Brain microvascular endothelial cell (primary cell): ENCODE data around the gene ZSCAN16.
"Not testable (repeated sequence)": the region's sequence is repeated elsewhere in the genome, so short reads cannot be mapped to it uniquely, and the experiment has no call there.

Experiments
- DNase-seq: peaks from one replicate; pipeline ENCODE4 v3.0.0-alpha.2; 2020
- H3K27ac ChIP-seq: fragments of 250-450 bp; sonication (Bioruptor Pico); 2 replicates; pipeline ENCODE4 v1.5.1; 2020; ENCODE audit warnings: mild to moderate bottlenecking, moderate library complexity
- H3K27me3 ChIP-seq: fragments of 250-450 bp; sonication (Bioruptor Pico); replicated peaks from 2 replicates; pipeline ENCODE4 v1.5.1; 2020; ENCODE audit warnings: mild to moderate bottlenecking
- H3K36me3 ChIP-seq: fragments of 250-450 bp; sonication (Bioruptor Pico); replicated peaks from 2 replicates; pipeline ENCODE4 v1.5.1; 2020; ENCODE audit warnings: mild to moderate bottlenecking
- H3K4me3 ChIP-seq: 2 replicates; pipeline ENCODE4 v1.5.1; 2011; ENCODE audit warnings: low read depth, mild to moderate bottlenecking, control low read depth, low read length, moderate library complexity
- in situ Hi-C: cut with HindIII; loops from 2 replicates; pipeline ENCODE4 v1.10.0; 2017; ENCODE audit warnings: low sequenced_read_pairs, low pct_ligation_motif_present
- TF ChIP-seq, protein P1 (sequence below): IDR thresholded peaks from 2 replicates; pipeline ENCODE4 v1.5.1; 2011; ENCODE audit warnings: low read depth, mild to moderate bottlenecking, moderate library complexity, low read length, control low read depth, inconsistent platforms; ENCODE audit errors: missing control alignments

Gene ZSCAN16

DNA sequence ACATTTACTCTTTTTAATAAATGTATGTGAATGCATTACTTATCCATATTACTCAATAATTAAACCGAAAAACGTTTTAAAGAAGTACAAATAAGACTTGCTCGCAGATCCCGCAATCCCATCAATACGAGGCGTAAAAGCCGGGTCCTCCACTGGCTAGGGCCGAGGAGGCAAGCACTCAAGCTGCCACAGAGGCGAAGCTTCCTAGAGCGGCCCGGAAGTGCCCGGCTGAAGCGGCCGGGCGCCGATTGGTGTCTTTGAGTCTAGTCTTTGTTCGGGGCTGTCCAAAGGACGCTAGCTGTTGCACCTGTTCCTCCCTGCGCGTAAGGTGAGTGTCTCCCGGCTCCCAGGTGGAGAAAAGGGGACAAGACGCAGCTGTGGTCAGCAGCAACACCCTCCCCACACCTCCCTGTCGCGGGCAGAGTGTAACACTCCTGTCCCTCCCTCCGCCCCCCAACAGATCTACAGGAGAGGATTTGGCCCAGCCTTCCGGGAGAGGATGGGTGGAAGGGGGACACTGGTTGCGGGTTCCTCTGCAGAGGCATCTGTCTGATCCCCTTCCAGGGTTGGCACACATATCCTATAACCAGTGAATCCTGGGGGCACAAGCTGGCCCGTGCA, at the start of gene ZSCAN16:
Gene ZSCAN16, plus strand, starts transcription at position 260 of the 621 bp plus-strand sequence. CDS start 835 bp downstream, outside the sequence.
- TF ChIP-seq, protein P1, sequence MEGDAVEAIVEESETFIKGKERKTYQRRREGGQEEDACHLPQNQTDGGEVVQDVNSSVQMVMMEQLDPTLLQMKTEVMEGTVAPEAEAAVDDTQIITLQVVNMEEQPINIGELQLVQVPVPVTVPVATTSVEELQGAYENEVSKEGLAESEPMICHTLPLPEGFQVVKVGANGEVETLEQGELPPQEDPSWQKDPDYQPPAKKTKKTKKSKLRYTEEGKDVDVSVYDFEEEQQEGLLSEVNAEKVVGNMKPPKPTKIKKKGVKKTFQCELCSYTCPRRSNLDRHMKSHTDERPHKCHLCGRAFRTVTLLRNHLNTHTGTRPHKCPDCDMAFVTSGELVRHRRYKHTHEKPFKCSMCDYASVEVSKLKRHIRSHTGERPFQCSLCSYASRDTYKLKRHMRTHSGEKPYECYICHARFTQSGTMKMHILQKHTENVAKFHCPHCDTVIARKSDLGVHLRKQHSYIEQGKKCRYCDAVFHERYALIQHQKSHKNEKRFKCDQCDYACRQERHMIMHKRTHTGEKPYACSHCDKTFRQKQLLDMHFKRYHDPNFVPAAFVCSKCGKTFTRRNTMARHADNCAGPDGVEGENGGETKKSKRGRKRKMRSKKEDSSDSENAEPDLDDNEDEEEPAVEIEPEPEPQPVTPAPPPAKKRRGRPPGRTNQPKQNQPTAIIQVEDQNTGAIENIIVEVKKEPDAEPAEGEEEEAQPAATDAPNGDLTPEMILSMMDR = no peak
- peak; percentile 77 for DNase-seq
- peaks cover 15% of the 10 kb centered on the region for H3K36me3 ChIP-seq
- no peaks in the 10 kb centered on the region for H3K27me3 ChIP-seq
- peak within 1 kb of the TSS; percentile 82 for H3K4me3 ChIP-seq
- no peak within 1 kb of the TSS for H3K27ac ChIP-seq
- in situ Hi-C loops = no loop called here

DNA sequence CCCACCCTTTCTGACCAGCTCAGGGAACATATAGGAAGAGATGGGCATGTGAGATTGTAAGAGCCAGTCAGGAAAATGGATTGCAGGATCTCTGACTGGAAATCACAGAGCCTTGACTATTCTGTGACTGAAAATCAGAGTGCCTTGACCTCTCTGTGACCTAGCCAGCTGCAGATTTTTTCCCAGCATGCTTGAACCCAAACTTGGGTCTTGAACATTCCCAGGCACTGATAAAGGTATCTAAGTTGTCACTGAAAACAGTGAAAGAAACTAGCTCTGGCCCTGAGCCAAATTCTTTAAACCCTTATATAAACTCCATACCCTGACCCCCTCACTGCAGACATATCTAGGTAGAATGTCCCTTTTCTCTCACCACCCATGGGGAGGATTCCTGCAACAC, 46.4 kb upstream of the ZSCAN16 start:
- DNase-seq = peak; percentile 37
- Histone ChIP-seq H3K36me3 (no peaks in the 10 kb centered on the region), H3K27ac (no peak overlapping the region), H3K4me3 (no peak overlapping the region), H3K27me3 (no peaks in the 10 kb centered on the region)
- in situ Hi-C loops = no loop called here
- TF ChIP-seq, protein P1 = no peak

DNA sequence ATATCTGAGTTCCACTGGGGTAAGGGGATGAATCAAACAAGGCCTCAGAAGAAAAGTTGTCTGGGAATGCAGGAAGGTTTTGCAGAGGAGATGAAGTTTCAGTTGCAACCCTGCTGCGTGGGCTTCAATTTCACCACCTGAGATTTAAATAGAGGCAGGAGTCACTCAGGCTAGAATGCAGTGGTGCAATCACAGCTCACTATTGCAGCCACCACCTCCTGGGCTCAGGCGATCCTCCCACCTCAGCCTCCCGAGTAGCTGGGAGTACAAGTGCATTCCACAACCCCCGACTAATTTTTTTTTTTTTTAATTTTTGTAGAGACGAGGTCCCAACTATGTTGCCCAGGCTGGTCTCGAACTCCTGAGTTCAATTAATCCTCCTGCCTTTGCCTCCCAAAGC, 45.6 kb upstream of the ZSCAN16 start:
- TF ChIP-seq, protein P1 = no peak
- in situ Hi-C loops = no loop called here
- no peak overlapping the region for H3K27ac ChIP-seq
- no peak overlapping the region for H3K4me3 ChIP-seq
- no peak for DNase-seq
- H3K36me3 ChIP-seq = no peaks in the 10 kb centered on the region
- no peaks in the 10 kb centered on the region for H3K27me3 ChIP-seq

DNA sequence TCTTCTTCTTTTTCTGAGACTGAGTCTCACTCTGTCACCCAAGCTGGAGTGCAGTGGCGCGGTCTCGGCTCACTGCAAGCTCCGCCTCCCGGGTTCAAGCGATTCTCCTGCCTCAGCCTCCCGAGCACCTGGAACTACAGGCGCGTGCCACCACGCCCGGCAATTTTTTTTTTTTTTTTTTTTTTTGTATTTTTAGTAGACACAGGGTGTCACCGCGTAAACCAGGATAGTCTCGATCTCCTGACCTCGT, 44.1 kb upstream of the ZSCAN16 start, which contains the start of gene ZNF165:
Gene ZNF165, plus strand, starts transcription at position 188 of the 250 bp plus-strand sequence. CDS start 4,913 bp downstream, outside the sequence.
- DNase-seq, H3K36me3 ChIP-seq, in situ Hi-C loops, H3K27me3 ChIP-seq: not testable (repeated sequence)
- Histone ChIP-seq H3K4me3 (peak within 1 kb of the TSS; percentile 77), H3K27ac (peak within 1 kb of the TSS; percentile 99)

DNA sequence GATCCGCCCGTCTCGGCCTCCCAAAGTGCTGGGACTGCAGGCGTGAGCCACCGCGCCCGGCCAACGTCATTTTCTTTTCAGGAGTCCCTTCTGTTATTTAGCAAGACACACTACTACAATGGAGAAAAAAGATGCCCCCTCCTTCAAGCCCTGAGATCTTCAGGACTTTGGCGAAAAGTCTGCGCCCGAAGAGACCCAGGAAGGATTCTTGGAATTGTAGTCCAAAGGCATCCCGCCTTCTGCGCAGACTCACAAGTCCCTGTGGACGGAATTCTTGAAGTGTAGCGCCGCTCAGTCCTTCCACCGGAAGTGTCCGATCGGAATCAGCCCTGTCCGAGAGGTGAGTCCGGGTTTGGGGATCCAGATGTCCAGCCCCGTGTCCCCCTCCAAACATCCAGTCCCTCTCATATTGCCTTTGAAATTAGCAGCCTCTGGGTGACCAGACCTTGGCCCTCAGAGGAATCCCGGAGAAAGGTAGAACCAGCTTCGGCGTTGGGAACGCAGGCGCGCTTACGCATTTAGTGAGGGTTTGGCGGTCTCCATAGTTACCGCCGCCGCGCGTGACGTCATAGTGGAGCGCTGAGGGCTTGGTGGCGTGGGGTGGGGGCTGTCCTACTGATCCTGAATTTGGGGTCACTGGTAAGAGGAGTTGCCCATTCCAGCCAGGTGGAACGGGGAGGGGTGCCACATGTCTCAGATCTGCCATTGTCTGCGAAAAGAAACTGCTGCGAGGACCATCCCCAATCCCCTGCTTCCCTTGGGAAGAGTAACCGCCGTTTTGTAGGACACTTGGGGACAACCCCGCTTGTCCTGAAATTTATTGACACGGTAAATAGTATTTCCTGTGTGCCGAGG, 43.6 kb upstream of the ZSCAN16 start:
- in situ Hi-C loops = no loop called here
- Histone ChIP-seq H3K4me3 (peak overlapping the region; percentile 77), H3K27me3 (no peaks in the 10 kb centered on the region), H3K36me3 (no peaks in the 10 kb centered on the region), H3K27ac (peak overlapping the region; percentile 99)
- TF ChIP-seq, protein P1 = no peak
- DNase-seq = peak; percentile 95

DNA sequence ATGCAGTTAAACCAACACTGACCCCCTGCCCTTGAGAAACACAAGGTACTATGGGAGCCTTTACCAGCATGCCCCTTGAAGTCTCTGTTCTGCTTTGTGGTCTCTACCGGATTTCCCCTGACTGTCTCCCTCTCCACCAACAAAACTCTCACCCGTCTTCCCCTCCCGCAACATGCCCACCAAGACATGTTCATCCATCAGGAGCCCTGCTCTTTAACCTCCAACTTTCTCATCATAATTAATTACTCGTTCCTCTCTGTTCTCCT, 43.0 kb upstream of the ZSCAN16 start:
- TF ChIP-seq, protein P1 = no peak

More for the DNA sequence above, 43.0 kb upstream of the ZSCAN16 start:
- no peak for DNase-seq
- Histone ChIP-seq H3K4me3 (peak overlapping the region; percentile 77), H3K27me3 (no peaks in the 10 kb centered on the region), H3K27ac (peak overlapping the region; percentile 99), H3K36me3 (no peaks in the 10 kb centered on the region)
- in situ Hi-C loops = no loop called here
